Measurements from ENCODE around the gene RBM10.
"Not testable (repeated sequence)": the region's sequence is repeated elsewhere in the genome, so short reads cannot be mapped to it uniquely, and the experiment has no call there.

RBM10 gene

GRCh38 chrX:47144626-47145394 is at the start of gene RBM10, which contains the start of gene NDUFB11:
RBM10 (plus strand) TSS chrX:47145221; CDS start chrX:47147482, 2,261 bp downstream.
NDUFB11 (minus strand) TSS chrX:47144702; CDS start chrX:47144679, 23 bp downstream.
- DNase-seq, result peak; percentile 94

- DNase-seq, result no peak
Observed at GRCh38 chrX:47097018-47097417, 48.0 kb upstream of the RBM10 start.

- DNase-seq, result no peak
Observed at GRCh38 chrX:47098338-47099094, 46.5 kb upstream of the RBM10 start.

- DNase-seq, result no peak
Observed at GRCh38 chrX:47101206-47101605, 43.8 kb upstream of the RBM10 start.

GRCh38 chrX:47110936-47111615 is 33.9 kb upstream of the RBM10 start:
- DNase-seq, result not testable (repeated sequence)

GRCh38 chrX:47112316-47112954 is 32.6 kb upstream of the RBM10 start:
- DNase-seq, result no peak

GRCh38 chrX:47116551-47117110 is 28.4 kb upstream of the RBM10 start:
- DNase-seq, result not testable (repeated sequence)

- not testable (repeated sequence) for DNase-seq
Observed at GRCh38 chrX:47124466-47124865, 20.6 kb upstream of the RBM10 start.

- DNase-seq, result peak; percentile 96
Observed at GRCh38 chrX:47129157-47129898, 15.7 kb upstream of the RBM10 start.

GRCh38 chrX:47129899-47130358 is 15.1 kb upstream of the RBM10 start:
- no peak for DNase-seq

GRCh38 chrX:47133493-47133892 is 11.5 kb upstream of the RBM10 start:
- no peak for DNase-seq

GRCh38 chrX:47135650-47136049 is 9.4 kb upstream of the RBM10 start:
- DNase-seq, result not testable (repeated sequence)

GRCh38 chrX:47138171-47138570 is 6.8 kb upstream of the RBM10 start:
- DNase-seq, result no peak

GRCh38 chrX:47143894-47144625 is 961 bp upstream of the RBM10 start:
- DNase-seq, result peak; percentile 47

- DNase-seq, result no peak
Observed at GRCh38 chrX:47145395-47146120, 537 bp downstream of the RBM10 start.

GRCh38 chrX:47146121-47146935 is 1.3 kb downstream of the RBM10 start:
- peak; percentile 21 for DNase-seq

GRCh38 chrX:47146936-47147859 is 2.2 kb downstream of the RBM10 start:
- no peak for DNase-seq

- DNase-seq, result no peak
Observed at GRCh38 chrX:47148946-47149345, 3.9 kb downstream of the RBM10 start.
